Activated naive CD4-positive, alpha-beta T cell (primary cell): Measurements from ENCODE around the gene CYP21A2.
"Not testable (repeated sequence)": the region's sequence is repeated elsewhere in the genome, so short reads cannot be mapped to it uniquely, and the experiment has no call there.

ENCODE experiments used
- DNase-seq, 4 experiments: peaks; one replicate each; lab custom pipeline; 2025; lab: John Stamatoyannopoulos, UW

Gene CYP21A2

DNA sequence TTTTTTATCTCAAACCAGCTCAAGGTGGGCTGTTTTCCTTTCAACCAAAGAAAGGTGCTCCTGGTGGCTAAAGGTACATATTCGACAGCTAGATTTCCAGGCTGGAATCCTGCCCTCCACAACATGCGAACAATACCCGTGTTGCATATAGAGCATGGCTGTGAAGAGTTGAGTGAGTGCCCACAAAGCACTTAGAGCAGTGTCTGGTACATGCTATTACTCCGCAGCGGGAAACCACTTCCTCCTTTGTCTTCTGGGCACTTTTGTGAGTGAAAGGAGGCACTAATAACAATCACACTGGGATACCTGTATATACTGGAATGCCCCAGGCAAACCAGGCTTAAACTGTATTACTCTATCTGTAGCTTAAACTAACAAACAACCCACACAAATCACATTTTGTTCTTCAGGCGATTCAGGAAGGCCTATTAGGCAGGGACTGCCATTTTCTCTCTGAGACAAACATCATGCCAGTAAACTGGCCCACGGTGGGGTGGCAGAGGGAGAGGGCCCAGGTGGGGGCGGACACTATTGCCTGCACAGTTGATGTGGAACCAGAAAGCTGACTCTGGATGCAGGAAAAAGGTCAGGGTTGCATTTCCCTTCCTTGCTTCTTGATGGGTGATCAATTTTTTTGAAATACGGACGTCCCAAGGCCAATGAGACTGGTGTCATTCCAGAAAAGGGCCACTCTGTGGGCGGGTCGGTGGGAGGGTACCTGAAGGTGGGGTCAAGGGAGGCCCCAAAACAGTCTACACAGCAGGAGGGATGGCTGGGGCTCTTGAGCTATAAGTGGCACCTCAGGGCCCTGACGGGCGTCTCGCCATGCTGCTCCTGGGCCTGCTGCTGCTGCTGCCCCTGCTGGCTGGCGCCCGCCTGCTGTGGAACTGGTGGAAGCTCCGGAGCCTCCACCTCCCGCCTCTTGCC is at the start of gene CYP21A2:
TSS of gene CYP21A2 (plus strand) at position 818 of the 927 bp plus-strand sequence. CDS start at position 826, 8 bp downstream.
- DNase-seq = not testable (repeated sequence)

DNA sequence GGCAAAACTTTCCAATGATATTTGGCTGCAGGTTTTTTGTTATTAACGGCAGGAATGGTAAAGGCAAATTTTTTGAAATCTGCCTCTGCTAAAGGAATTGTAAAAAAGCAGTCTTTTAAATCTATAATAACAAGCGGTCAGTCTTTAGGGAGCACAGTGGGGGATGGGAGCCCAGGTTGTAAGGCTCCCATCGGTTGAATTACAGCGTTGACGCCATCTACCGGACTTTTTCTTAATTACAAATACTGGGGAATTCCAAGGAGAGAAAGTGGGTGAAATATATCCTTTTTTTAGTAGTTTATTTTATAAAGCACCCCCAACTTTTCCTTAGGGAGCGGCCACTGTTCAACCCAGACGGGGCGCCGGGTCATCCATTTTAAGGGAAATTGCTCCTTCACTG is 48.9 kb upstream of the CYP21A2 start:
- DNase-seq = not testable (repeated sequence)

DNA sequence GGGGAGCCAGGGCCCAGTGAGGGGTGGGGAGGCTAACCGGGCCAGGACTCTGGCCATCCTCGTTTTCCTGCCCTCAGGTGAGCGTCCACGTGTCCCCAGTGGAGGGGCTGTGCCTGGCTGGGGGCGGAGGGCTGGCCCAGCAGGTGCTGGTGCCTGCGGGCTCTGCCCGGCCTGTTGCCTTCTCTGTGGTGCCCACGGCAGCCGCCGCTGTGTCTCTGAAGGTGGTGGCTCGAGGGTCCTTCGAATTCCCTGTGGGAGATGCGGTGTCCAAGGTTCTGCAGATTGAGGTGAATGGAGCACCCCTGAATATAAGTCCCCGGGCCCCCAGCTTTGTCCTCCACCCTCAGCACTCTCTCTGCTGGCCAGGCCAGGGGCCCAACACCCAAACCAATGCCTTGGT is 43.8 kb upstream of the CYP21A2 start:
- not testable (repeated sequence) for DNase-seq

DNA sequence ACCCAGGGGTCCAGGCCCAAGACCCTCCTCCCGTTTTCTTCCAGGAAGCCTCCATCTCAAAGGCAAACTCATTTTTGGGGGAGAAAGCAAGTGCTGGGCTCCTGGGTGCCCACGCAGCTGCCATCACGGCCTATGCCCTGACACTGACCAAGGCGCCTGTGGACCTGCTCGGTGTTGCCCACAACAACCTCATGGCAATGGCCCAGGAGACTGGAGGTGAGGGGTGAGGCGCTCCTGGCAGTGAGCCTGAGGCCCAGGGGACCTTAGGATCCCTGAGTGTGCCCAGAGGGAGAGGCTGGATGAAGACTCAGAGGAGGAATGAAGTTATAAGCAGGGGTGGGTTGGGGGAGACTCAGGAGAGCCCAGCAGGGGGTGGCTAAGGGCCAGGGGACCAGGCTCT is 41.8 kb upstream of the CYP21A2 start:
- DNase-seq = not testable (repeated sequence)

DNA sequence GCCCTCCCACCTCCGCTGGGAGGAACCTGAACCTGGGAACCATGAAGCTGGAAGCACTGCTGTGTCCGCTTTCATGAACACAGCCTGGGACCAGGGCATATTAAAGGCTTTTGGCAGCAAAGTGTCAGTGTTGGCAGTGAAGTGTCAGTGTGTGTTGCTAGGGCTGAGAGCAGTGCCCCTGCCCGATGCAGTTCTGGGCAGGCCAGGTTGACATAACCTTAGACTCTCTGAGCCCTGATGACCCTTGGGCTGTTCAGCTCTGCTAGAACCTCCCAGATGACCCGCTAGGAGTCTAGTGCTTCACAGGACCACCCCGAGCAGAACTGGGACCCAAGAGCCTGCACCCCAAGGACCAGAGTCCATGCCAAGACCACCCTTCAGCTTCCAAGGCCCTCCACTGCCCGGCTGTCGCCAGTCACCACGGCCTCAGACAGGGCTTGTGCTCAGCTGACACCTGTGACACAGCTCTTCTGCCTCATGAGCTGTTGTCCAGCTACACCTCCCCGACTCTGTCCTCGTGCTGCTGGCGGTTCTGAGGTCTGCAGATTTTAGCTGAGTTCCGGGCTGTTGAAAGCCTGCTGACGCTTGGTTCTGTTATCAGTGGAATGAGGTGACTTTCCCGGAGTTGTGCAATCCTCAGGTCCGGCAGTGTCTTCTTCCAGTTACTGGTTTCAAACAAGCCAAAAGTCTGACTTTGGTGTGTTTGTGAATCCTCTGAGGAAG is 35.5 kb upstream of the CYP21A2 start:
- not testable (repeated sequence) for DNase-seq

DNA sequence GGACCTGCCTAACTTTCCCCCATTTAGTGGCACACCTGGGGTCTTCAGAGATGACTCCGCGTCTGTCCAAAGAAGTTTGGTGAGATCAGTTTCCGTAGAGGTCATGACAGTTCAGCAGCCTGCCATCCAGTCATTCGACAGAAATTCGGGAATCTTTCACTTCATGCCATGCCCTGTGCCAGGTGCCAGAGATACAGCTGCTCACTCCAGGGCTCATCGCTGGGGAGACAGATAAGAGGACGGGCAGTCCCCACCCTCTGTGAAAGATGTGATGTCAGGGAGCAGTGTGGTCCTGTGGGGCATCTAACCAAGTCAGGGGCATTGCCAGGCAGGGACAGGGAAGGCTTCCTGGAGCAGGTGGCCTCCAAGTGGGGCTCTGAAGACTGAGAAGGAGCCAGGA is 34.9 kb upstream of the CYP21A2 start:
- not testable (repeated sequence) for DNase-seq

DNA sequence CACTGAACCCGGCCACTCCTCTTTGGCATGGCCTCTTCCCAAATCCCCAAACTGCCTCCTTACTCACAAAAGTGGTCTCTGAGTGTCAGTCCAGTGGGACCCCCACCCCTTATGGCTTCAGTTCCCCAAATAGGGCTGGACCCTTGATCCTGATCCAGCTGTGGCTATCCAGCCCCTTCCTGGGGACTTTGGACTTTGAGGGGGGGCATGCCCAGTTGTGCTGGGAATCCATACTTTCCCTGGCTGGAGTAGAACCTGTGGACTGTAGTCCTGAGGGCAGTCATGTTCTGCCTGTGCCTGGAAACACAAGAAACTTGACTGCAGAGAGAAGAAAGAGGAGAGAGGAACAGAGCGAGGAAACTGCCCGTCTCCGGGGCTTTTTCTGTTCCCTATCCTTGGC is 33.8 kb upstream of the CYP21A2 start:
- DNase-seq = not testable (repeated sequence)

DNA sequence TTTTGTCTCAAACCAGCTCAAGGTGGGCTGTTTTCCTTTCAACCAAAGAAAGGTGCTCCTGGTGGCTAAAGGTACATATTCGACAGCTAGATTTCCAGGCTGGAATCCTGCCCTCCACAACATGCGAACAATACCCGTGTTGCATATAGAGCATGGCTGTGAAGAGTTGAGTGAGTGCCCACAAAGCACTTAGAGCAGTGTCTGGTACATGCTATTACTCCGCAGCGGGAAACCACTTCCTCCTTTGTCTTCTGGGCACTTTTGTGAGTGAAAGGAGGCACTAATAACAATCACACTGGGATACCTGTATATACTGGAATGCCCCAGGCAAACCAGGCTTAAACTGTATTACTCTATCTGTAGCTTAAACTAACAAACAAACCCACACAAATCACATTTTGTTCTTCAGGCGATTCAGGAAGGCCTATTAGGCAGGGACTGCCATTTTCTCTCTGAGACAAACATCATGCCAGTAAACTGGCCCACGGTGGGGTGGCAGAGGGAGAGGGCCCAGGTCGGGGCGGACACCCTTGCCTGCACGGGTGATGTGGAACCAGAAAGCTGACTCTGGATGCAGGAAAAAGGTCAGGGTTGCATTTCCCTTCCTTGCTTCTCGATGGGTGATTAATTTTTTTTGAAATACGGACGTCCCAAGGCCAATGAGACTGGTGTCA is 33.2 kb upstream of the CYP21A2 start:
- not testable (repeated sequence) for DNase-seq

DNA sequence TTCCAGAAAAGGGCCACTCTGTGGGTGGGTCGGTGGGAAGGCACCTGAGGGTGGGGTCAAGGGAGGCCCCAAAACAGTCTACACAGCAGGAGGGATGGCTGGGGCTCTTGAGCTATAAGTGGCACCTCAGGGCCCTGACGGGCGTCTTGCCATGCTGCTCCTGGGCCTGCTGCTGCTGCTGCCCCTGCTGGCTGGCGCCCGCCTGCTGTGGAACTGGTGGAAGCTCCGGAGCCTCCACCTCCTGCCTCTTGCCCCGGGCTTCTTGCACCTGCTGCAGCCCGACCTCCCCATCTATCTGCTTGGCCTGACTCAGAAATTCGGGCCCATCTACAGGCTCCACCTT is 32.7 kb upstream of the CYP21A2 start:
- DNase-seq = not testable (repeated sequence)

DNA sequence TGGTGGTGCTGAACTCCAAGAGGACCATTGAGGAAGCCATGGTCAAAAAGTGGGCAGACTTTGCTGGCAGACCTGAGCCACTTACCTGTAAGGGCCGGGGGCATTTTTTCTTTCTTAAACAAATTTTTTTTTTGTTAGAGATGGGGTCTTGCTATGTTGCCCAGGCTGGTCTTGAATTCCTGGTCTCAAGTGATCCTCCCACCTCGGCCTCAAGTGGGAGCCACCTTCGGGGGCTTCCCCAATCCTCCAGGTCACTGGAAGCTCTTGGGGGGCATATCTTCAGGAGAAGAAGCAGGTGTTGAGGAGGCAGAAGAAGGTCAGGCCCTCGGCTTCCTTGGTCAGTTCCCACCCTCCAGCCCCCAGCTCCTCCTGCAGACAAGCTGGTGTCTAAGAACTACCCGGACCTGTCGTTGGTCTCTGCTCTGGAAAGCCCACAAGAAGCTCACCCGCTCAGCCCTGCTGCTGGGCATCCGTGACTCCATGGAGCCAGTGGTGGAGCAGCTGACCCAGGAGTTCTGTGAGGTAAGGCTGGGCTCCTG is 32.2 kb upstream of the CYP21A2 start:
- not testable (repeated sequence) for DNase-seq

DNA sequence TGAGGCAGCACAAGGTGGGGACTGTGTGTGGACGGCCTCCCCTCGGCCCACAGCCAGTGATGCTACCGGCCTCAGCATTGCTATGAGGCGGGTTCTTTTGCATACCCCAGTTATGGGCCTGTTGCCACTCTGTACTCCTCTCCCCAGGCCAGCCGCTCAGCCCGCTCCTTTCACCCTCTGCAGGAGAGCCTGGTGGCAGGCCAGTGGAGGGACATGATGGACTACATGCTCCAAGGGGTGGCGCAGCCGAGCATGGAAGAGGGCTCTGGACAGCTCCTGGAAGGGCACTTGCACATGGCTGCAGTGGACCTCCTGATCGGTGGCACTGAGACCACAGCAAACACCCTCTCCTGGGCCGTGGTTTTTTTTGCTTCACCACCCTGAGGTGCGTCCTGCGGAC is 31.1 kb upstream of the CYP21A2 start:
- not testable (repeated sequence) for DNase-seq

DNA sequence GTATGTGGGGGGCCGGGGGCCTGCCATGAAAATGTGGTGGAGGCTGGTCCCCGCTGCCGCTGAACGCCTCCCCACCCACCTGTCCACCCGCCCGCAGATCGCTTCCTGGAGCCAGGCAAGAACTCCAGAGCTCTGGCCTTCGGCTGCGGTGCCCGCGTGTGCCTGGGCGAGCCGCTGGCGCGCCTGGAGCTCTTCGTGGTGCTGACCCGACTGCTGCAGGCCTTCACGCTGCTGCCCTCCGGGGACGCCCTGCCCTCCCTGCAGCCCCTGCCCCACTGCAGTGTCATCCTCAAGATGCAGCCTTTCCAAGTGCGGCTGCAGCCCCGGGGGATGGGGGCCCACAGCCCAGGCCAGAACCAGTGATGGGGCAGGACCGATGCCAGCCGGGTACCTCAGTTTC is 30.2 kb upstream of the CYP21A2 start:
- DNase-seq = not testable (repeated sequence)

DNA sequence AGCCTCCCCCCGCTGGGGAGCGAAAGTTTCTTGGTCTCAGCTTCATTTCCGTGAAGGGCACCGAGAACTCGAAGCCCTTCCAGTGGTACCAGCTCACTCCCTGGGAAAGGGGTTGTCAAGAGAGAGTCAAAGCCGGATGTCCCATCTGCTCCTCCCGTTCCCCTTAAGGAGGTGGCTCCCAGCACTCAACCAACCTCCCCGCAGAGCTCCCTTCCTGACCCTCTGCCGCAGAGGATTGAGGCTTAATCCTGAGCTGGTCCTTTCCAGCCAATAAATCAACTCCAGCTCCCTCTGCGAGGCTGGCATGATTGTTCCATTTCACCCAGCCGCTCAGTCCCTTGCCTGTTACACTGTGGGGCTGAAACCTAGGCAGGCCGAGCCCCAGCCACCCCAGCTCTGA is 29.6 kb upstream of the CYP21A2 start:
- not testable (repeated sequence) for DNase-seq

DNA sequence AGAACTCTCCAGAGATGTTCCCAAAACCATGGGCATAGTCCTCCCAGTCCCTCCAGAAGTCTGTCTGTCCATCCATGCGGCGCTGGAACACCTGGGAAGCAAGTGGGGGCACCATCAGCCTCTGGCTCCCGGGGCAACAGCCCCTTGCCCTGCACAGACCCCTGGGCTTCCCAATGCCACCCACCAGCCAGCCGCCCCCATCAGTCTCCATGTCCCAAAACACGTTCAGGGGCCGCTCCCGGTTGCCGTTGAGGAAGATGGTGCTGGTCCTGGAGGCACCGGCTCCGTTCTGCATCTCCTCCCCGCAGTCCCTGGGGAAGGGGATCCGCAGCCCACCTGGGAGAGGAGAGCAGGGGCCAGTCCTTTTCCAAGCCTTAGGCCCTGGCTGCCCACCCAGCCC is 28.7 kb upstream of the CYP21A2 start:
- not testable (repeated sequence) for DNase-seq

DNA sequence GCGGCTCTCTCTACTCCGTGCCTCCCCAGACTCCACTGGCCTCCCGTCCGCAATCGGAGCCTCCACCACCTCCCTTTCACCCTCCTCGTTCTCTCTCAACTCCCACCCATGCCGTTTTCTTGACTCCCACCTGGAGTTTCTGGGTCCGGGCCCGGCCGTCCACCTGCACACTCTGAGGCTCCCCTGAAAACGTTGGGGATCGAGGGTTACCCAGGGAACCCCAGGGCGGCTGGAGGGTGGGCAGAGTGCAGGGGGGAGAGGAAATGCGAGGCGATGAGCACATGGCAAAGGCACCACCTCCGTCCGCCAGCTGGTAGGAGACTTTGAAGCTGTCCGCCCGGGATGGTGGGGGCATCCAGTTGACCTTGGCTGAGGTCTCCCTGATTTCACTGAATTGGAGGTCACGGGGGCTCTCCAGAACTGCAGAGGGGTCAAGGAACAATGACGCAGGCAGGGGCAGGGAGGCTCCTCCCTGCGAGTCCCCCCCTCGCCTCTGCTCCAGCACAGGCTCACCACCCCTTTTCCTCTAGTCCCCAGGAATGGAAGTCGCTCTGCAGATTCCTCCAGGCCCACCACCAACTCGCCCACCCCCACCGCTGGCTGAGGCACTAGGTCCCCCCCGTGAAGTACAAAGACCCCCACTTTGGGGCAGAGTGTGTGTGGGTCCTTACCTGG is 27.2 kb upstream of the CYP21A2 start:
- DNase-seq = not testable (repeated sequence)

DNA sequence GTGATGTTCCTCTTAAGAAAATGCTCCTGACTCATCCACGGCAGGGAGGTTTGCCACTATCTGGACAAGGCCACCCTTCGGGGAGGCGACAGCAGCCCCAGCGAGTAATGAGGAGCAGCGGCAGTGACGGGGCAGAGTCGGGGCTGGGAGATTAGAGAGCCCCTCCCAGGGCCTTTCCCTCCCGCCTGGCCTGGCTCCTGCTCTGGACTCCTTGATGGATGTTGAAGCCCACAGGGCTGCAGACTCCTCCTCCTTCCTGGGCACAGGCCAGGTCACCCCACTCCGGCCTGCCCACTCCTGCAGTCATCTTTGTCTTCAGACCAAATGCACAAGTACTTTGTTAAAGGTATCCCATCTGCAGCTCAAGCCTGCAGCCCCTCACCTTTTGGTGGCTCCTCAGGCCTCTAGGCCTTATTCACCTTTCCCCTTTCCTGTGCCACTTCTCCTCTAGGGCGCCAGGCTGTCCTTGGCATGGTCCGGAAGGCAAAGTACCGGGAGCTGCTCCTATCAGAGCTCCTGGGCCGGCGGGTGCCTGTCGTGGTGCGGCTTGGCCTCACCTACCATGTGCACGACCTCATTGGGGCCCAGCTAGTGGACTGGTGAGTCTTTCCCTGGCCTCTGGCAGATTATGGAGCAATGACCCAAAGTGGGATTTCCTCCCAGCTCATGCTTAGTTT is 25.1 kb upstream of the CYP21A2 start:
- not testable (repeated sequence) for DNase-seq

DNA sequence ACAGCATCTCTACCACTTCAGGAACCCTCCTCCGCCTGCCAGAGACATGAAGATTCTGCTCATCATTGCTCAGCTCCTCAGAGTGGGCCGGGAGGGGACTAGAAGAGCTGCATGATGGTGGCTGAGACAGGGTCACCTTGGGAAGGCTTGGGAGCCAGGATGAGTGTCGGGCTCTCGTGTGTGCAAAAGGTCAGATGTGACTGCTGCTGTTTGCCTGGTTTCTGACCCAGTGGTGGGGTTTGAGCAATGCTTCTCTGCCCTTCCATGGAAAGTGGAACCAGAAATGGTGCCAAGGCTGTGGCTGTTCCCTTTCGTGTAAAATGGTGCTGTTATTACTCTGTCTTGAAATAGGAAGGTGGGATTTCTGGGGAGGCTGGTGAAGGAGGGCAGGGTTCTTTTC is 24.5 kb upstream of the CYP21A2 start:
- not testable (repeated sequence) for DNase-seq

DNA sequence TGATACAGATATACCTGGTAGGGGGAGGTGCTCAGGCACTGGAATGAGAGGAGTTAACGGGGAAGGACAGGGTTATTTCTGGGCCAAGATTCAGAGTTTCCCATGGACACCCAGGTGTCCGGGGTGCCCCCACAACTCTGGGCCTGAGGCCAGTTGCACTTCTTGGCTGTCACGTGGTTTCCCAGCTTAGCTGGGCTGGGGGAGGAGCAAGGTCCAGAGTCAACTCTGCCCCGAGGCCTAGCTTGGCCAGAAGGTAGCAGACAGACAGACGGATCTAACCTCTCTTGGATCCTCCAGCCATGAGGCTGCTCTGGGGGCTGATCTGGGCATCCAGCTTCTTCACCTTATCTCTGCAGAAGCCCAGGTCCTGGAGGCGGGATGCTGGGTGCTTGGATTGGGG is 23.7 kb upstream of the CYP21A2 start, which contains the start of gene C4B:
TSS of gene C4B (plus strand) at position 249 of the 400 bp plus-strand sequence. CDS start at position 300, 51 bp downstream.
- not testable (repeated sequence) for DNase-seq

DNA sequence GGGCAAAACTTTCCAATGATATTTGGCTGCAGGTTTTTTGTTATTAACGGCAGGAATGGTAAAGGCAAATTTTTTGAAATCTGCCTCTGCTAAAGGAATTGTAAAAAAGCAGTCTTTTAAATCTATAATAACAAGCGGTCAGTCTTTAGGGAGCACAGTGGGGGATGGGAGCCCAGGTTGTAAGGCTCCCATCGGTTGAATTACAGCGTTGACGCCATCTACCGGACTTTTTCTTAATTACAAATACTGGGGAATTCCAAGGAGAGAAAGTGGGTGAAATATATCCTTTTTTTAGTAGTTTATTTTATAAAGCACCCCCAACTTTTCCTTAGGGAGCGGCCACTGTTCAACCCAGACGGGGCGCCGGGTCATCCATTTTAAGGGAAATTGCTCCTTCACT is 16.1 kb upstream of the CYP21A2 start:
- not testable (repeated sequence) for DNase-seq

DNA sequence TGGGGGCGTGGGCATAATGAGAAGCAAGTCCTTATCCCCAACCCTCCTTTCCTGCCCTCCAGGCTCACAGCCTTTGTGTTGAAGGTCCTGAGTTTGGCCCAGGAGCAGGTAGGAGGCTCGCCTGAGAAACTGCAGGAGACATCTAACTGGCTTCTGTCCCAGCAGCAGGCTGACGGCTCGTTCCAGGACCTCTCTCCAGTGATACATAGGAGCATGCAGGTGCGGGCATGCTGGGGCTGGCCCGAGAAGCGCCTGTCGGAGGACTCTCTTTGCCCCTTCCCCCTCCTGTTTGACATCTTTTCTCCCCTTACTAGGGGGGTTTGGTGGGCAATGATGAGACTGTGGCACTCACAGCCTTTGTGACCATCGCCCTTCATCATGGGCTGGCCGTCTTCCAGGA is 9.6 kb upstream of the CYP21A2 start:
- not testable (repeated sequence) for DNase-seq

DNA sequence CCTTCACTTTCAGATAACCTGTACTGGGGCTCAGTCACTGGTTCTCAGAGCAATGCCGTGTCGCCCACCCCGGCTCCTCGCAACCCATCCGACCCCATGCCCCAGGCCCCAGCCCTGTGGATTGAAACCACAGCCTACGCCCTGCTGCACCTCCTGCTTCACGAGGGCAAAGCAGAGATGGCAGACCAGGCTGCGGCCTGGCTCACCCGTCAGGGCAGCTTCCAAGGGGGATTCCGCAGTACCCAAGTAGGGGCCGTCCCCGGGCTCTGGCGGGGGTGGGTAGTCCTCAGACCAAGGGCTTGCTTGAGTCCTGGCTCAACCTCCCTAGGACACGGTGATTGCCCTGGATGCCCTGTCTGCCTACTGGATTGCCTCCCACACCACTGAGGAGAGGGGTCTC is 8.7 kb upstream of the CYP21A2 start:
- not testable (repeated sequence) for DNase-seq
